GM12878 (cell line): Measurements from ENCODE around the gene CD101.

Experiments
- CTCF ChIP-seq, 3 experiments: IDR thresholded peaks in 2 of 3; conservative IDR thresholded peaks in 1 of 3; 2 replicates each; pipeline ENCODE4 v1.5.1; 2011; ENCODE audit warnings: low read depth in 3 of 3, low read length in 3 of 3, mild to moderate bottlenecking in 3 of 3, control low read depth in 2 of 3, moderate library complexity in 2 of 3, inconsistent platforms in 1 of 3, mixed read lengths in 1 of 3; ENCODE audit not compliant: control insufficient read depth in 2 of 3, insufficient read depth in 1 of 3; ENCODE audit errors: extremely low read depth in 1 of 3
- ESRRA ChIP-seq: IDR thresholded peaks from 2 replicates; pipeline ENCODE4 v1.6.1; 2012; ENCODE audit warnings: mild to moderate bottlenecking, low read length, improper control_type of control experiment
- FOXM1 ChIP-seq: IDR thresholded peaks from 2 replicates; pipeline ENCODE4 v1.6.1; 2012; ENCODE audit warnings: low read depth, mild to moderate bottlenecking, inconsistent platforms, low read length, moderate library complexity
- MEF2A ChIP-seq: IDR thresholded peaks from 2 replicates; pipeline ENCODE4 v1.6.1; 2011; ENCODE audit warnings: low read depth, mild to moderate bottlenecking, low read length, moderate library complexity; ENCODE audit not compliant: insufficient read depth
- POLR2AphosphoS5 ChIP-seq: IDR thresholded peaks from 2 replicates; pipeline ENCODE4 v1.6.1; 2011; ENCODE audit warnings: mild to moderate bottlenecking, low read length, inconsistent platforms
- RFX5 ChIP-seq: IDR thresholded peaks from 2 replicates; pipeline ENCODE4 v1.6.1; 2011; ENCODE audit warnings: low read depth, low read length, improper control_type of control experiment

GRCh38 chr1:117046781-117047180, 45.2 kb downstream of the CD101 start:
- TF ChIP-seq POLR2AphosphoS5 (no peak), MEF2A (no peak), CTCF (IDR thresholded peaks at IDR 0.05 in 2 of 3, conservative IDR thresholded peaks at IDR 0.05 in 1 of 3; ENCODE audit: control insufficient read depth in 2 of 3, extremely low read depth in 1 of 3, insufficient read depth in 1 of 3, low read depth in 3 of 3, low read length in 3 of 3) (no peak), RFX5 (no peak), ESRRA (no peak), FOXM1 (no peak)
